Mammary epithelial cell (primary cell): ENCODE measurements around the gene CACNA1G.

ENCODE experiments used
- EZH2 ChIP-seq: IDR thresholded peaks from 2 replicates; pipeline ENCODE4 v1.6.1; 2012; ENCODE audit warnings: low read length, inconsistent platforms, borderline replicate concordance
- TF ChIP-seq, protein P1 (sequence below), 2 donors: IDR thresholded peaks in 1 of 2; conservative IDR thresholded peaks in 1 of 2; 2 replicates each; pipeline ENCODE4 v1.5.1; 2011 to 2012; ENCODE audit warnings: inconsistent platforms in 2 of 2, low read length in 2 of 2, mild to moderate bottlenecking in 2 of 2, control low read depth in 1 of 2, low read depth in 1 of 2; ENCODE audit not compliant: insufficient read depth in 1 of 2; ENCODE audit errors: extremely low read depth in 1 of 2

DNA sequence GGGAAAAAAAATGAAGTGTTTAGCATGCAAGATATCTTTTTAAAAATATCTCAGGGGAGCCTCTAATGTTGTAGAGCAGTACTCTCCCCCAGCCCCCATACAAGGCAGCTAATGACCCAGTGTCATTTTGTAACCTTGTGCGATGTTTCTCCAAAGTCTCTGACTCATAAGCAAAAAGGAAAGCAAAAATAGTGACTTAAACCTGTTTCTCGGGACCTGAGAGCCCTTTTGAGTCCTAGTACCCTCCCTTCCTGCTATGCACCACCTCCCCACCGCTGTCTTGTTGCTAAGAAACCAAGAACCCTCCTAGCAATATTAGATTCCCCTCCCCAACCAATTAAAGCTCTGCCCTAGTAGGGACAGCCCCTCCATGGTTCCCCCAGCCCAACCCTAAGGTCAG, 49.5 kb upstream of the CACNA1G start:
- TF ChIP-seq, protein P1, sequence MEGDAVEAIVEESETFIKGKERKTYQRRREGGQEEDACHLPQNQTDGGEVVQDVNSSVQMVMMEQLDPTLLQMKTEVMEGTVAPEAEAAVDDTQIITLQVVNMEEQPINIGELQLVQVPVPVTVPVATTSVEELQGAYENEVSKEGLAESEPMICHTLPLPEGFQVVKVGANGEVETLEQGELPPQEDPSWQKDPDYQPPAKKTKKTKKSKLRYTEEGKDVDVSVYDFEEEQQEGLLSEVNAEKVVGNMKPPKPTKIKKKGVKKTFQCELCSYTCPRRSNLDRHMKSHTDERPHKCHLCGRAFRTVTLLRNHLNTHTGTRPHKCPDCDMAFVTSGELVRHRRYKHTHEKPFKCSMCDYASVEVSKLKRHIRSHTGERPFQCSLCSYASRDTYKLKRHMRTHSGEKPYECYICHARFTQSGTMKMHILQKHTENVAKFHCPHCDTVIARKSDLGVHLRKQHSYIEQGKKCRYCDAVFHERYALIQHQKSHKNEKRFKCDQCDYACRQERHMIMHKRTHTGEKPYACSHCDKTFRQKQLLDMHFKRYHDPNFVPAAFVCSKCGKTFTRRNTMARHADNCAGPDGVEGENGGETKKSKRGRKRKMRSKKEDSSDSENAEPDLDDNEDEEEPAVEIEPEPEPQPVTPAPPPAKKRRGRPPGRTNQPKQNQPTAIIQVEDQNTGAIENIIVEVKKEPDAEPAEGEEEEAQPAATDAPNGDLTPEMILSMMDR (conservative IDR thresholded peaks at IDR 0.05 in 1 of 2, IDR thresholded peaks at IDR 0.05 in 1 of 2; ENCODE audit: extremely low read depth in 1 of 2, insufficient read depth in 1 of 2, low read depth in 1 of 2, low read length in 2 of 2): no peak
- no peak for TF ChIP-seq EZH2
